Measurements from ENCODE around the gene NES. TPM values are rescaled to one million over a fixed set of nuclear protein-coding genes. Genes with fewer than 3 reads are reported as not detected.

NES gene
- total RNA-seq, 2 experiments from 2014 or later = not detected

GRCh38 chr1:156673387-156674121 is 3.7 kb downstream of the NES start:
- no peak overlapping the region for H3K27ac Mint-ChIP-seq
- no peaks in the 10 kb centered on the region for H3K36me3 Mint-ChIP-seq (ENCODE audit: low read depth)
- intact Hi-C loops (cut with micrococcal nuclease) = no loop called here
- no peak overlapping the region for H3K4me3 Mint-ChIP-seq
- ChIA-PET POLR2A (interaction anchor here (1.4 to 2.8 kb wide), 2 partner anchors 12 to 14 kb away, joined by 3 to 12 read pairs; no protein-coding TSS in a partner anchor), CTCF (interaction anchor here (0.7 to 3.2 kb wide), 4 partner anchors 12 to 92 kb away, joined by 3 to 16 read pairs (median 4); no protein-coding TSS in a partner anchor)
- no peak for DNase-seq
- H3K9me3 Mint-ChIP-seq = no peaks in the 10 kb centered on the region
- H3K4me1 Mint-ChIP-seq (ENCODE audit: low read depth) = peaks cover 14% of the 10 kb centered on the region
- no peak for TF ChIP-seq CTCF (IDR thresholded peaks at IDR 0.05)
- H3K27me3 Mint-ChIP-seq = peaks cover 39% of the 10 kb centered on the region
- no peak for ATAC-seq

GRCh38 chr1:156671804-156672203 is 5.4 kb downstream of the NES start:
- H3K4me1 Mint-ChIP-seq (ENCODE audit: low read depth) = no peaks in the 10 kb centered on the region

GRCh38 chr1:156670791-156671190 is 6.4 kb downstream of the NES start:
- ChIA-PET CTCF (interaction anchor here (0.9 to 1.5 kb wide), 3 partner anchors 19 to 44 kb away, joined by 3 to 8 read pairs (median 5); no protein-coding TSS in a partner anchor), POLR2A (interaction anchor here (1.3 kb wide), 1 partner anchor 13 kb away, joined by 3 read pairs; no protein-coding TSS in a partner anchor)
- no peak for TF ChIP-seq CTCF (IDR thresholded peaks at IDR 0.05)
- intact Hi-C loops (cut with micrococcal nuclease) = no loop called here
- no peak for DNase-seq
- no peaks in the 10 kb centered on the region for H3K9me3 Mint-ChIP-seq
- ATAC-seq = no peak
- peaks cover 17% of the 10 kb centered on the region for H3K27me3 Mint-ChIP-seq
- H3K4me1 Mint-ChIP-seq (ENCODE audit: low read depth) = no peaks in the 10 kb centered on the region
- H3K27ac Mint-ChIP-seq = no peak overlapping the region
- H3K36me3 Mint-ChIP-seq (ENCODE audit: low read depth) = no peaks in the 10 kb centered on the region
- no peak overlapping the region for H3K4me3 Mint-ChIP-seq

More at GRCh38 chr1:156671804-156672203, 5.4 kb downstream of the NES start:
- ChIA-PET CTCF (interaction anchor here (1.5 to 3.2 kb wide), 3 partner anchors 11 to 55 kb away, joined by 7 to 16 read pairs (median 8); no protein-coding TSS in a partner anchor), POLR2A (interaction anchor here (0.8 kb wide), 1 partner anchor 11 kb away, joined by 4 read pairs; no protein-coding TSS in a partner anchor)
- H3K4me3 Mint-ChIP-seq = no peak overlapping the region
- no peak overlapping the region for H3K27ac Mint-ChIP-seq
- intact Hi-C loops (cut with micrococcal nuclease) = no loop called here
- ATAC-seq (no peak), DNase-seq (no peak)
- TF ChIP-seq CTCF (IDR thresholded peaks at IDR 0.05) = no peak
- H3K9me3 Mint-ChIP-seq = no peaks in the 10 kb centered on the region
- H3K36me3 Mint-ChIP-seq (ENCODE audit: low read depth) = no peaks in the 10 kb centered on the region
- H3K27me3 Mint-ChIP-seq = peaks cover 22% of the 10 kb centered on the region

GRCh38 chr1:156670359-156670758 is 6.8 kb downstream of the NES start:
- no peak for ATAC-seq
- Mint-ChIP-seq H3K27ac (no peak overlapping the region), H3K4me1 (ENCODE audit: low read depth) (no peaks in the 10 kb centered on the region), H3K36me3 (ENCODE audit: low read depth) (no peaks in the 10 kb centered on the region), H3K9me3 (no peaks in the 10 kb centered on the region), H3K27me3 (peaks cover 16% of the 10 kb centered on the region), H3K4me3 (no peak overlapping the region)
- POLR2A ChIA-PET = interaction anchor here (1.3 kb wide), 1 partner anchor 14 kb away, joined by 3 read pairs; no protein-coding TSS in a partner anchor
- intact Hi-C loops (cut with micrococcal nuclease) = no loop called here
- no peak for TF ChIP-seq CTCF (IDR thresholded peaks at IDR 0.05)
- CTCF ChIA-PET = interaction anchor here (0.9 to 1.0 kb wide), 2 partner anchors 19 to 44 kb away, joined by 3 to 5 read pairs; no protein-coding TSS in a partner anchor
- DNase-seq = no peak

GRCh38 chr1:156669794-156670193 is 7.4 kb downstream of the NES start:
- ChIA-PET POLR2A (interaction anchor here (1.3 kb wide), 1 partner anchor 14 kb away, joined by 3 read pairs; no protein-coding TSS in a partner anchor), CTCF (interaction anchor here (0.9 to 1.0 kb wide), 2 partner anchors 20 to 43 kb away, joined by 3 to 5 read pairs; no protein-coding TSS in a partner anchor)
- ATAC-seq = no peak
- no peaks in the 10 kb centered on the region for H3K9me3 Mint-ChIP-seq
- no peak overlapping the region for H3K27ac Mint-ChIP-seq
- H3K4me3 Mint-ChIP-seq = no peak overlapping the region
- H3K4me1 Mint-ChIP-seq (ENCODE audit: low read depth) = no peaks in the 10 kb centered on the region
- H3K27me3 Mint-ChIP-seq = peaks cover 10% of the 10 kb centered on the region
- H3K36me3 Mint-ChIP-seq (ENCODE audit: low read depth) = no peaks in the 10 kb centered on the region
- DNase-seq = no peak
- intact Hi-C loops (cut with micrococcal nuclease) = no loop called here
- TF ChIP-seq CTCF (IDR thresholded peaks at IDR 0.05) = no peak
